GM23248 (cell line): ENCODE measurements around the gene ZFYVE21.

ENCODE experiments used
- EZH2 ChIP-seq: fragments of 200-600 bp; sonication (generic); IDR thresholded peaks from 2 replicates; pipeline ENCODE4 v1.6.1; 2018; ENCODE audit warnings: antibody characterized with exemption, mild to moderate bottlenecking; ENCODE audit not compliant: insufficient read depth, poor library complexity, severe bottlenecking
- EZH2phosphoT487 ChIP-seq: fragments of 200-600 bp; sonication (generic); IDR thresholded peaks from 2 replicates; pipeline ENCODE4 v1.6.1; 2018; ENCODE audit warnings: antibody characterized with exemption, moderate library complexity, mild to moderate bottlenecking, low read depth; ENCODE audit not compliant: insufficient read depth

DNA sequence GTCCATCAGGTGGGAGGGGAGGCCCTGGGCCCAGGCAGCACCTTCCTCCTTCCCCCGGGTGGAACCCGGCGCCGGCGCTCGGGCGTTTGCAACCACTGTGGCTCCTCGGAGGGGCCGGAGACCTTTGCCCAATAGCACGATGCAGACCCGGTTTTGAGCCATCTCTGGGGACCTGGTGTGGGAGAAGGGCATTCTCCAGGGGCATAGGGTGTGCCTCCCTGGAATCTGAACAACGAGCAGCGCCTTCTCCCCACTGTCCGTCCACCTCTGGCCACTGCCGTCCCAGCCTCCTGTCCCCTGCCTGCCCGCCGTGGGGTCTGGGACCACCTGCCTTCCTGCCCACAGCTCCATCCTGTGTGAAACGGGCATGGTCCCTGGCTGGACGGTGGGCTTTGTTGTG is 12.5 kb downstream of the ZFYVE21 start:
- TF ChIP-seq EZH2phosphoT487: no peak
- no peak for TF ChIP-seq EZH2
